Panc1 (cell line): Measurements from ENCODE around the gene TFDP1.

Source experiments
- CTCF ChIP-seq: fragments of 450-650 bp; IDR thresholded peaks from 2 replicates; pipeline ENCODE4 v1.5.1; 2017; ENCODE audit warnings: mild to moderate bottlenecking
- POLR2AphosphoS5 ChIP-seq: IDR thresholded peaks from 2 replicates; pipeline ENCODE4 v1.6.1; 2012; ENCODE audit warnings: mild to moderate bottlenecking, low read depth, low read length, moderate library complexity
- REST ChIP-seq, 2 experiments: IDR thresholded peaks; 2 replicates each; pipeline ENCODE4 v1.6.1; 2011 to 2012; ENCODE audit warnings: low read depth in 2 of 2, control low read depth in 1 of 2, low read length in 1 of 2, mild to moderate bottlenecking in 1 of 2, moderate library complexity in 1 of 2; ENCODE audit not compliant: insufficient read depth in 1 of 2
- SIN3A ChIP-seq: IDR thresholded peaks from 2 replicates; pipeline ENCODE4 v1.6.1; 2012; ENCODE audit warnings: low read depth, mild to moderate bottlenecking, low read length, moderate library complexity, borderline replicate concordance; ENCODE audit not compliant: insufficient read depth

GRCh38 chr13:113535381-113535781 is 49.2 kb upstream of the TFDP1 start:
- TF ChIP-seq POLR2AphosphoS5, result no peak
- no peak for TF ChIP-seq CTCF
- TF ChIP-seq REST (IDR thresholded peaks at IDR 0.05; ENCODE audit: insufficient read depth in 1 of 2, low read depth in 2 of 2, low read length in 1 of 2), result no peak
- TF ChIP-seq SIN3A, result no peak
